ENCODE results near the gene RPL36AL.

The RPL36AL gene

GRCh38 chr14:49653508-49653907, 33.1 kb upstream of the RPL36AL start:
- TF ChIP-seq EP300 (IDR thresholded peaks at IDR 0.05; ENCODE audit: borderline replicate concordance): no peak
- TF ChIP-seq CREB1 (IDR thresholded peaks at IDR 0.05; ENCODE audit: low read depth): no peak
- TF ChIP-seq USF1 (IDR thresholded peaks at IDR 0.05): no peak
- TF ChIP-seq YY1 (IDR thresholded peaks at IDR 0.05; ENCODE audit: low read depth): no peak
- TF ChIP-seq REST (IDR thresholded peaks at IDR 0.05; ENCODE audit: low read depth): no peak
- TF ChIP-seq TEAD4 (IDR thresholded peaks at IDR 0.05): no peak

- TF ChIP-seq EGR1 (IDR thresholded peaks at IDR 0.05): no peak
- no peak for TF ChIP-seq CREB1 (IDR thresholded peaks at IDR 0.05; ENCODE audit: low read depth)
- no peak for TF ChIP-seq USF1 (IDR thresholded peaks at IDR 0.05)
- TF ChIP-seq ZBTB7A (IDR thresholded peaks at IDR 0.05; ENCODE audit: low read depth): no peak
- TF ChIP-seq CEBPB (IDR thresholded peaks at IDR 0.05): no peak
- TF ChIP-seq TCF12 (IDR thresholded peaks at IDR 0.05; ENCODE audit: low read depth): no peak
- TF ChIP-seq NFIC (IDR thresholded peaks at IDR 0.05): no peak
- TF ChIP-seq TEAD4 (IDR thresholded peaks at IDR 0.05): no peak
- TF ChIP-seq RAD21 (IDR thresholded peaks at IDR 0.05; ENCODE audit: low read depth): no peak
- no peak for TF ChIP-seq TAF1 (IDR thresholded peaks at IDR 0.05; ENCODE audit: low read depth)
- no peak for TF ChIP-seq MAX (IDR thresholded peaks at IDR 0.05)
Measured at GRCh38 chr14:49642163-49642562, 21.7 kb upstream of the RPL36AL start.

- no peak for TF ChIP-seq NFIC (IDR thresholded peaks at IDR 0.05)
- no peak for TF ChIP-seq FOXM1 (IDR thresholded peaks at IDR 0.05; ENCODE audit: borderline replicate concordance, low read depth)
- TF ChIP-seq MAX (IDR thresholded peaks at IDR 0.05): no peak
- no peak for TF ChIP-seq EP300 (IDR thresholded peaks at IDR 0.05; ENCODE audit: borderline replicate concordance)
- TF ChIP-seq RAD21 (IDR thresholded peaks at IDR 0.05; ENCODE audit: low read depth): no peak
- no peak for TF ChIP-seq REST (IDR thresholded peaks at IDR 0.05; ENCODE audit: low read depth)
Measured at GRCh38 chr14:49641697-49642129, 21.3 kb upstream of the RPL36AL start.

- TF ChIP-seq NFIC (IDR thresholded peaks at IDR 0.05) (no peak), CEBPB (IDR thresholded peaks at IDR 0.05) (peak; percentile 87)
Measured at GRCh38 chr14:49640540-49641417, 20.4 kb upstream of the RPL36AL start.

DNA sequence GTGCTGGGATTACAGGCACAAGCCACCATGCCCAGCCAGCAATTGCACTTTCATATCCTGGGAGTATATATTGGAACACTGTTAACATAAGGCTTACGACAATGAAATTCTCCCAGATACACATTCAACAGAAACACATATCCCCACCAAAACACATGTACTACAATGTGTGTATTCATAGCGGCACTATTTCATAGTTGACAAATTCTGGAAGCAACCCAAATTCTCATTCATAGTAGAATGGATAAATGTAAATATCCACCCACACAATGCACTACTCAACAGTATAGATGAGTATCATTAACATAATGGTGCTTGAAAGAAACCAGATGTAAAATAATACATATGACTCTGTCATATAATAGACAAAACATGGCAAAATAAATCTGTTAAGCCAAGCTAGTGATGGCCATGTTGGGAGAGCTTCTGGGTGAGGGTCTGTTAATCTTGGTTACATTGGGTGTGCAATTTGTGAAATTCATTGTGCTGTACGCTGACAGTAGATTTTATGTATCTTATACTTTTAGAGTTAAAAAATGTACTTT, 17.2 kb upstream of the RPL36AL start:
- no peak for TF ChIP-seq ZBTB7A (IDR thresholded peaks at IDR 0.05; ENCODE audit: low read depth)
- TF ChIP-seq USF1 (IDR thresholded peaks at IDR 0.05): no peak
- TF ChIP-seq YY1 (IDR thresholded peaks at IDR 0.05; ENCODE audit: low read depth): no peak
- TF ChIP-seq CEBPB (IDR thresholded peaks at IDR 0.05): no peak
- no peak for TF ChIP-seq NFIC (IDR thresholded peaks at IDR 0.05)

GRCh38 chr14:49636866-49637265, 16.4 kb upstream of the RPL36AL start:
- TF ChIP-seq NFIC (IDR thresholded peaks at IDR 0.05) (no peak), TEAD4 (IDR thresholded peaks at IDR 0.05) (no peak), YY1 (IDR thresholded peaks at IDR 0.05; ENCODE audit: low read depth) (no peak), TCF12 (IDR thresholded peaks at IDR 0.05; ENCODE audit: low read depth) (no peak), REST (IDR thresholded peaks at IDR 0.05; ENCODE audit: low read depth) (no peak), RAD21 (IDR thresholded peaks at IDR 0.05; ENCODE audit: low read depth) (no peak), TAF1 (IDR thresholded peaks at IDR 0.05; ENCODE audit: low read depth) (no peak), CEBPB (IDR thresholded peaks at IDR 0.05) (no peak), FOXM1 (IDR thresholded peaks at IDR 0.05; ENCODE audit: borderline replicate concordance, low read depth) (no peak), USF1 (IDR thresholded peaks at IDR 0.05) (no peak)

All from Ishikawa (cell line).